K562 (cell line): Measurements from ENCODE around the gene IFNGR2. TPM values are rescaled to one million over a fixed set of nuclear protein-coding genes. Genes with fewer than 3 reads are reported as not detected.

Experiments used
- BRCA1 ChIP-seq, 2 experiments: fragments of 450-650 bp in 1 of 2; sonication (generic) in 1 of 2; formaldehyde crosslinking in 1 of 2; IDR thresholded peaks; 2 replicates each; pipeline versions ENCODE4 v1.5.0 to v1.6.1; 2017 to 2020; ENCODE audit warnings: mild to moderate bottlenecking in 1 of 2, missing genetic modification reagents in 1 of 2
- CBFA2T3 ChIP-seq: fragments of 450-650 bp; IDR thresholded peaks from 2 replicates; pipeline ENCODE4 v1.6.1; 2017
- CREM ChIP-seq: IDR thresholded peaks from 2 replicates; pipeline ENCODE4 v1.6.1; 2014; ENCODE audit warnings: antibody characterized with exemption, low read depth
- CTBP1 ChIP-seq: fragments of 450-650 bp; IDR thresholded peaks from 2 replicates; pipeline ENCODE4 v1.6.1; 2016; ENCODE audit warnings: borderline replicate concordance
- ELK1 ChIP-seq: sonication (generic); formaldehyde crosslinking; IDR thresholded peaks from 2 replicates; pipeline ENCODE4 v1.8.1; 2022; ENCODE audit warnings: missing genetic modification reagents
- EP300 ChIP-seq: IDR thresholded peaks from 2 replicates; pipeline ENCODE4 v1.6.1; 2012; ENCODE audit warnings: low read length, improper control_type of control experiment
- JUN ChIP-seq, 2 experiments: sonication (generic) in 1 of 2; formaldehyde crosslinking in 1 of 2; IDR thresholded peaks; 2 replicates each; pipeline versions ENCODE4 v1.6.1 to v1.8.0; 2012 to 2022; ENCODE audit warnings: borderline replicate concordance in 2 of 2, mild to moderate bottlenecking in 2 of 2, improper control_type of control experiment in 1 of 2, low read depth in 1 of 2, low read length in 1 of 2, missing genetic modification reagents in 1 of 2
- JUND ChIP-seq, 2 experiments: IDR thresholded peaks; 2 replicates in 1 of 2; 3 replicates in 1 of 2; pipeline ENCODE4 v1.6.1; 2011; ENCODE audit warnings: borderline replicate concordance in 2 of 2, low read depth in 2 of 2, low read length in 2 of 2, improper control_type of control experiment in 1 of 2, missing biosample characterization in 1 of 2, missing genetic modification characterization in 1 of 2, missing genetic modification reagents in 1 of 2
- KLF1 ChIP-seq: fragments of 450-650 bp; IDR thresholded peaks from 2 replicates; pipeline ENCODE4 v1.6.1; 2016; ENCODE audit warnings: missing genetic modification characterization, missing compliant biosample characterization
- MYNN ChIP-seq, 2 experiments: sonication (generic); formaldehyde crosslinking in 1 of 2; IDR thresholded peaks; 2 replicates each; pipeline versions ENCODE4 v1.5.0 to v1.6.1; 2016 to 2020; ENCODE audit warnings: antibody characterized with exemption in 1 of 2, missing genetic modification reagents in 1 of 2
- NR2C2 ChIP-seq, 2 experiments: fragments of 200-800 bp in 1 of 2; sonication (Bioruptor generic) in 1 of 2; sonication (generic) in 1 of 2; formaldehyde crosslinking in 1 of 2; IDR thresholded peaks; 2 replicates each; pipeline versions ENCODE4 v1.6.1 to v1.8.0; 2016 to 2022; ENCODE audit warnings: mild to moderate bottlenecking in 1 of 2, missing compliant biosample characterization in 1 of 2, missing genetic modification characterization in 1 of 2, missing genetic modification reagents in 1 of 2
- NRF1 ChIP-seq, 2 experiments: fragments of 450-650 bp; IDR thresholded peaks in 1 of 2; conservative IDR thresholded peaks in 1 of 2; 2 replicates each; pipeline ENCODE4 v1.6.1; 2014; ENCODE audit warnings: mild to moderate bottlenecking in 2 of 2
- PHF21A ChIP-seq: fragments of 450-650 bp; IDR thresholded peaks from 2 replicates; pipeline ENCODE4 v1.6.1; 2017; ENCODE audit warnings: low read depth, borderline replicate concordance
- ZNF232 ChIP-seq: sonication (generic); formaldehyde crosslinking; IDR thresholded peaks from 2 replicates; pipeline ENCODE4 v1.8.0; 2022; ENCODE audit warnings: mild to moderate bottlenecking, missing genetic modification reagents
- ZNF24 ChIP-seq: fragments of 450-650 bp; IDR thresholded peaks from 2 replicates; pipeline ENCODE4 v1.6.1; 2016
- ZNF584 ChIP-seq: fragments of 200-800 bp; sonication (Bioruptor generic); IDR thresholded peaks from 2 replicates; pipeline ENCODE4 v1.6.1; 2016; ENCODE audit warnings: low read depth, mild to moderate bottlenecking, missing genetic modification characterization, missing compliant biosample characterization
- polyA plus RNA-seq, 8 experiments: library from polyadenylated mRNA; depleted of rRNA in 4 of 8; stranded (reverse) in 5 of 8; unstranded in 3 of 8; fragments of >200 nt; fragmentation: Nextera tagmentation in 2 of 8; fragmentation: Illumina TruSeq in 1 of 8; extraction: Ambion mirVana in 2 of 8; extraction: Trizol in 1 of 8; gene quantifications; 2 replicates each; pipeline versions ENCODE4 v1.2.1 to v1.2.3, GENCODE V29; 2011 to 2014; ENCODE audit warnings: inconsistent platforms in 1 of 8, missing spikeins in 1 of 8
- total RNA-seq, 7 experiments: library from RNA; depleted of rRNA in 6 of 7; stranded (reverse); fragments of >200 nt in 6 of 7; fragmentation: Illumina TruSeq in 2 of 7; extraction: Trizol in 2 of 7; gene quantifications; 2 replicates each; pipeline versions ENCODE4 v1.2.1 to v1.2.3, GENCODE V29; 2011 to 2021; ENCODE audit warnings: low replicate concordance in 1 of 7
- TF ChIP-seq, protein P1 (sequence below), 2 experiments: fragments of 450-650 bp; formaldehyde crosslinking in 1 of 2; IDR thresholded peaks; 2 replicates each; pipeline versions ENCODE4 v1.4.0 to v1.6.1; 2014 to 2020; ENCODE audit warnings: mild to moderate bottlenecking in 2 of 2, borderline replicate concordance in 1 of 2, low read depth in 1 of 2

The IFNGR2 gene
- total and polyA plus RNA-seq, 9 of the 15 experiments (the other 6 are each of a cell fraction or from before 2014, with no cell fraction given): 6.7 to 58.0 (median 28.5) TPM

DNA sequence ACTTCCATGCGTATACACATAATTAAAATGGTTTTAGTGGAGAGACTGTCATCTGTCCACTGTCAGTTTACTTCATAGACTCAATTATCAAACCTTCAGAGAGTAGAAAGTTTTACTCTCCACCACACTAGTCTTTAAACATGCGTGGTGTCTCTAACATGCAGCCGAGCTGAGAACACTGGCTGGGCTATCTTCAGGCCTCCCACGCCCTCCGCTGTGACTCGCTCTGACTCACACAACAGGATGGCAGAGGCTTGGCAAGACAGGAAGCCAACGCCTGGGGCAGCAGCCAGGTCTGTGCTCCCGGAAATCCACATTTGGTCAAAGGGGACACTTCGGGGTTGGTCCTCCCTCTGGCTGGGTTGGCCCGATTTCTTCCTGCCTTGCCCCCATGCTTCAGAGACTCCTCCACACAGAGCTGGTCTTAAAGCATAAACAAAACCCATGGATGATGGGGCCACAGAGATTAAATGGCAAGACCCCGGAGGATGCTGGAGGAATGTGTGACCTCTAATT is 22.7 kb upstream of the IFNGR2 start (continued):
- peak; percentile 11; the same call in 1 of the 2 replicates for TF ChIP-seq CBFA2T3
- TF ChIP-seq ELK1: peak; percentile 95; the same call in 1 of the 2 replicates
- TF ChIP-seq CREM: peak; percentile 52; the same call in 1 of the 2 replicates
- TF ChIP-seq MYNN (IDR thresholded peaks at IDR 0.05): peak; percentile 77; the same call in 1 of the 2 replicates
- TF ChIP-seq MYNN (CRISPR knock-in tag; IDR thresholded peaks at IDR 0.05): no peak
- TF ChIP-seq PHF21A: peak; percentile 98
- 0 out of 2 replicates have a peak, but pooled peaks have one; percentile 46 for TF ChIP-seq ZNF584 (CRISPR knock-in tag)
- TF ChIP-seq CTBP1: peak; percentile 30; the same call in 1 of the 2 replicates
- TF ChIP-seq, protein P1, sequence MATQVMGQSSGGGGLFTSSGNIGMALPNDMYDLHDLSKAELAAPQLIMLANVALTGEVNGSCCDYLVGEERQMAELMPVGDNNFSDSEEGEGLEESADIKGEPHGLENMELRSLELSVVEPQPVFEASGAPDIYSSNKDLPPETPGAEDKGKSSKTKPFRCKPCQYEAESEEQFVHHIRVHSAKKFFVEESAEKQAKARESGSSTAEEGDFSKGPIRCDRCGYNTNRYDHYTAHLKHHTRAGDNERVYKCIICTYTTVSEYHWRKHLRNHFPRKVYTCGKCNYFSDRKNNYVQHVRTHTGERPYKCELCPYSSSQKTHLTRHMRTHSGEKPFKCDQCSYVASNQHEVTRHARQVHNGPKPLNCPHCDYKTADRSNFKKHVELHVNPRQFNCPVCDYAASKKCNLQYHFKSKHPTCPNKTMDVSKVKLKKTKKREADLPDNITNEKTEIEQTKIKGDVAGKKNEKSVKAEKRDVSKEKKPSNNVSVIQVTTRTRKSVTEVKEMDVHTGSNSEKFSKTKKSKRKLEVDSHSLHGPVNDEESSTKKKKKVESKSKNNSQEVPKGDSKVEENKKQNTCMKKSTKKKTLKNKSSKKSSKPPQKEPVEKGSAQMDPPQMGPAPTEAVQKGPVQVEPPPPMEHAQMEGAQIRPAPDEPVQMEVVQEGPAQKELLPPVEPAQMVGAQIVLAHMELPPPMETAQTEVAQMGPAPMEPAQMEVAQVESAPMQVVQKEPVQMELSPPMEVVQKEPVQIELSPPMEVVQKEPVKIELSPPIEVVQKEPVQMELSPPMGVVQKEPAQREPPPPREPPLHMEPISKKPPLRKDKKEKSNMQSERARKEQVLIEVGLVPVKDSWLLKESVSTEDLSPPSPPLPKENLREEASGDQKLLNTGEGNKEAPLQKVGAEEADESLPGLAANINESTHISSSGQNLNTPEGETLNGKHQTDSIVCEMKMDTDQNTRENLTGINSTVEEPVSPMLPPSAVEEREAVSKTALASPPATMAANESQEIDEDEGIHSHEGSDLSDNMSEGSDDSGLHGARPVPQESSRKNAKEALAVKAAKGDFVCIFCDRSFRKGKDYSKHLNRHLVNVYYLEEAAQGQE (IDR thresholded peaks at IDR 0.05; ENCODE audit: borderline replicate concordance): 0 out of 2 replicates have a peak, but pooled peaks have one; percentile 6
- TF ChIP-seq, protein P1 (CRISPR knock-in tag; IDR thresholded peaks at IDR 0.05; ENCODE audit: low read depth): no peak
- TF ChIP-seq EP300: peak; percentile 27; the same call in 1 of the 2 replicates
- TF ChIP-seq JUND (IDR thresholded peaks at IDR 0.05; ENCODE audit: borderline replicate concordance, low read depth, low read length): peak; percentile 90
- peak; percentile 64; the same call in 1 of the 3 replicates for TF ChIP-seq JUND (tag; IDR thresholded peaks at IDR 0.05; ENCODE audit: borderline replicate concordance, low read depth, low read length)
- TF ChIP-seq BRCA1 (IDR thresholded peaks at IDR 0.05): no peak
- TF ChIP-seq BRCA1 (CRISPR knock-in tag; IDR thresholded peaks at IDR 0.05): no peak
- TF ChIP-seq NR2C2 (CRISPR knock-in tag; IDR thresholded peaks at IDR 0.05): no peak
- TF ChIP-seq NR2C2 (tag; IDR thresholded peaks at IDR 0.05): peak; percentile 41; the same call in 1 of the 2 replicates
- TF ChIP-seq JUN (IDR thresholded peaks at IDR 0.05; ENCODE audit: borderline replicate concordance, low read depth, low read length): peak; percentile 86; the same call in 1 of the 2 replicates
- TF ChIP-seq JUN (CRISPR knock-in tag; IDR thresholded peaks at IDR 0.05; ENCODE audit: borderline replicate concordance): no peak
- 0 out of 2 replicates have a peak, but pooled peaks have one; percentile 25 for TF ChIP-seq KLF1
- TF ChIP-seq ZNF232 (CRISPR knock-in tag): no peak
- peak; percentile 13; the same call in 1 of the 2 replicates for TF ChIP-seq ZNF24
- peak in 1 of 2 experiments; percentile 30; a peak in 2 of 4 replicates for TF ChIP-seq NRF1 (conservative IDR thresholded peaks at IDR 0.05 in 1 of 2, IDR thresholded peaks at IDR 0.05 in 1 of 2)
